Adipose tissue (tissue), 3 donors: Measurements from ENCODE around the gene CCDC8. TPM values are rescaled to one million over a fixed set of nuclear protein-coding genes. Genes with fewer than 3 reads are reported as not detected.
"Not testable (repeated sequence)": the region's sequence is repeated elsewhere in the genome, so short reads cannot be mapped to it uniquely, and the experiment has no call there.

Experiments
- H3K27ac ChIP-seq: one replicate; pipeline ENCODE4 v1.5.1; 2013; ENCODE audit warnings: low read depth, low read length
- WGBS, 3 donors: extraction: QIAGEN DNeasy Blood & Tissue Kit; methylation state at CpG; one replicate each; pipeline ENCODE4 v1.1.7; 2013; 5-methylcytosine and 5-hydroxymethylcytosine counted together
- polyA plus RNA-seq, 3 donors: library from polyadenylated mRNA; stranded (reverse); fragments of 200-250 nt; gene quantifications; one replicate each; pipeline ENCODE4 v1.2.3, GENCODE V29; 2013
- donor health status: healthy with polysubstance abuse.
- donor health status: Bipolar disorder and iron deficiency.
- donor health status: healthy.

Gene CCDC8
- polyA plus RNA-seq, 3 donors, result 1.1 to 8.9 (median 8.0) TPM

- no peak overlapping the region for H3K27ac ChIP-seq
- WGBS, 3 donors, result 17 to 56% (median 51%) methylated on average over 10 of the region's 10 CpGs
Measured at GRCh38 chr19:46431824-46432223, 18.5 kb upstream of the CCDC8 start.

GRCh38 chr19:46429999-46430398 is 16.6 kb upstream of the CCDC8 start:
- H3K27ac ChIP-seq, result no peak overlapping the region
- WGBS, 3 donors, result 70 to 75% (median 71%) methylated on average over 4 of the region's 4 CpGs

GRCh38 chr19:46428239-46429135 is 15.1 kb upstream of the CCDC8 start, which contains the start of gene PNMA8C:
Gene PNMA8C, minus strand, starts transcription at chr19:46428936. Its CDS starts 577 bp downstream, at chr19:46428359.
- 25 to 32% (median 27%) methylated on average over 49 to 52 of the region's 52 CpGs for WGBS, 3 donors
- H3K27ac ChIP-seq, result no peak within 1 kb of the TSS

GRCh38 chr19:46427518-46428045 is 14.2 kb upstream of the CCDC8 start:
- 82 to 88% (median 83%) methylated on average over 17 of the region's 17 CpGs for WGBS, 3 donors
- no peak overlapping the region for H3K27ac ChIP-seq

DNA sequence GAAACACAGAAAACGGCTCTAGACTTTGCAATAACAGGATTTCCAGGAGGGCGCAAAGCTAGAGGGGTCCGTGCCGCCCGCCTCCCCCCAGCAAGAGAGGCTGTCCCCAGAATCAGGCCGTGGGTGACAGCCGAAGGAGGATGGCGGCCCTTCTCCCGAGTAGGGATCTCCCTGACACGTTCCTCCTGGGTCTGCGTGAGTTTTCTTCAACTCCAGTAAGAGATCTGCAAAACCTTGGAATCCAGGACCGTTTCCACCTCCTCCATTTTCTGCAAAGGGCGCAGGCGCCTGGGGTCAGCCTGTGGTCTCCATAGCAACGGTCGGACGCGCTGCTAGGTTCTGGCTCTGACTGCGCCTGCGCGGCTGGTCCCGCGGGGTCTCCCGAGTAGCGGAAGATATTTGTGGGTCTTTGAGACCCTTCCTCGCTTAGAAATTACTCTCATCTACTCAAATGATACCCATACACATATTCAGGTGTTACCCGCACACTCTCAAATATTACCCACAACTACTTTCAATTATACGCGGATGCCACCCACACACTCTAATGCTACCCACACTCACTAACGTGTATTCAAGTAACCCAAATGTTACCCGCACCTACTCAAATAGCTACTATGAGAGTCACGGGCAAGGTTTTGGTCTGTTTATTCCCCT is 13.3 kb upstream of the CCDC8 start:
- 1 to 3% (median 2%) methylated on average over 32 of the region's 32 CpGs for WGBS, 3 donors
- no peak overlapping the region for H3K27ac ChIP-seq

DNA sequence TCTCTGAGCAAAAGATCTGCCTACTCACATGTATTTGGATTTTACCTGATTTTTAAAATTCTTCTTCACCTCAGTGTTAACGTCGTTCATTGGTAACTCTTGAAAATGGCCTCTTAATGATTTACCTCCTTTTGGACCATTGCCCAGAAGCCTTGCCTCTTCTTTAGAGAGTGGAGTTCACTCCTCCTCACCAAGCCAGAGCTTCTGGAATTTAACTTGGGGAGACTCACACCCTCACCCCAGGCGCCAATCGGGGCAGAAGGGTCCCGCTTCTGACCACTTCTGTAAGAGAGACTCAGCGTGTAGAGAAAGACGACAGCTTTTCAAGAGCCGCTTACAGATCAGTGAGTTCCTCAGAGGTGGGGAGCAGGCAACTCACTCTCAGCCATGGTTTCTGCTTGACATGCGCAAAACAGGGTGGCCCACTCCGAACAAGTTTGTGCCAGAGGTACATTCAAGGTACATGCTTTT is 12.7 kb upstream of the CCDC8 start:
- 2 to 15% (median 2%) methylated on average over 10 of the region's 10 CpGs for WGBS, 3 donors
- H3K27ac ChIP-seq, result no peak overlapping the region

DNA sequence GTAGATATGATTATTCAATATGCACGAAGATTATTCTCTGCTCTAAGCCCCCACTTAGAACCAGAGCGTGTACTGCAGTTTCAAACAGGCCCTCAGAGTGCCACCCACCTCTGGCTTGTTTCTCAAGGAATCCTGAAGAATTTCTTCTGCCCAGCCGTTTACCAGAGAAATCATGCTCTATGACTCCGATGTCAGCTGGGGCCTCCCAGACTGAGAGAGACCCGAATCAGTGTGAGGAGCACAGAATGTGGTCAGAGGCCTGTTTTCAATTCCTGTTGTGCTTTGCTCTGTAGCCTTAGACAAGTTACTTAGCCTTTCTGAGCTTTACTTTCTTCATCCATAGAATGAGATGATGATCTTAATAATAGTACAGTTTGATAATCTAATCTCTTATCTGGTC is 9.8 kb upstream of the CCDC8 start:
- WGBS, 3 donors, result 66 to 88% (median 75%) methylated on average over 5 of the region's 5 CpGs
- no peak overlapping the region for H3K27ac ChIP-seq

GRCh38 chr19:46422344-46422743 is 9.0 kb upstream of the CCDC8 start:
- 73 to 84% (median 81%) methylated on average over 2 of the region's 2 CpGs for WGBS, 3 donors
- no peak overlapping the region for H3K27ac ChIP-seq

DNA sequence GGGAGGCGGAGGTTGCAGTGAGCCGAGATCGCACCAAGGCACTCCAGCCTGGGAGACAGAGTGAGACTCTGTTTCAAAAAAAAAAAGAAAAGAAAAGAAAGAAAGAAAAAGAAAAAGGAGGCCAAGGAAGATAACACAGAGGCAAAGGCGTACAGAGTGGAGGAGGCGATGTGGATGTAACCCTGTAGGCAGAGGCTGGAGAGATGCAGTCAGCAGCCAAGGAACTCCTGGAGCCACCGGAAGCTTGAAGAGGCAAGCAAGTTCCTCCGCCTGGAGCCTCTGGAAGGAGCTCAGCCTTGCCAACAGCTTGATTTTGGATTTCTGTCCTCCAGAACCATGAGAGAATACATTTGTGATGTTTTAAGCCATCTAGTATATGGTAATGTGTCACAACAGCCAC is 6.7 kb upstream of the CCDC8 start:
- 75 to 80% (median 76%) methylated on average over 7 of the region's 7 CpGs for WGBS, 3 donors

DNA sequence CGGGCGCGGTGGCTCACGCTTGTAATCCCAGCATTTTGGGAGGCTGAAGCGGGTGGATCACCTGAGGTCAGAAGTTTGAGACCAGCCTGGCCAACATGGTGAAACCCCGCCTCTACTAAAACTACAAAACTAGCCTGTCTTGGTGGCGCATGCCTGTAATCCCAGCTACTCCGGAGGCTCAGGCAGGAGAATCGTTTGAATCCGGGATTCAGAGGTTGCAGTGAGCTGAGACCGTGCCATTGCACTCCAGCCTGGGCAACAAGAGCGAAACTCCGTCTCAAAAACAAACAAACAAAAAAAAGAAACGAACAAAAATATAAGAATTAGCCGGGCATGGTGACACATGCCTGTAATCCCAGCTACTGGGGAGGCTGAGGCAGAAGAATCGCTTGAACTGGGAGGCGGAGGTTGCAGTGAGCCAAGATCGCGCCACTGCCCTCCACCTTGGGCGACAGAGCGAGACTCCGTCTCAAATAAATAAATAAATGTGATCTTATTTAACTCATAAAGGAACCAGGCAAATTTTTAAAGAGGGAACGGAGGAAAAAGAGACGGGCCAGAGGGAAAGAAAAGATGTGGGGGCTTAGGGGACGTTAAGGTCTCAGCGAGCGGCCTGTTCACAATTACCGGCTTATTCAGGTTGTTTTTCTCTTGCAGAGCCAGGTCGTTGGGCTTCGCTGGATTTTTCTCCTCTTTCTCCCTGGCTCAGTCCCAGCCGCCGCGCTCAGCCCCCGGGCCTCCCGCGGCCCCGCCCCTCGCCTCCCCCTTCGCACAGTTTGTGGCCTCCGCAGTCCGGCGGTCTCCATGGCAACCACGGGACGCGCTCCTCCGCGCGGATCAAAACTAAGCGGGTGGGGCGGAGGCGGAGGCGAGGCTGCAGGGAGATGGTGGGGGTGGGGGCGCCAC is 2.7 kb upstream of the CCDC8 start:
- 20 to 27% (median 25%) methylated on average over 53 of the region's 53 CpGs for WGBS, 3 donors
- not testable (repeated sequence) for H3K27ac ChIP-seq

More for the DNA sequence above, 6.7 kb upstream of the CCDC8 start:
- no peak overlapping the region for H3K27ac ChIP-seq

- 91 to 97% (median 95%) methylated on average over 22 of the region's 22 CpGs for WGBS, 3 donors
- not testable (repeated sequence) for H3K27ac ChIP-seq
Measured at GRCh38 chr19:46414899-46415298, 1.5 kb upstream of the CCDC8 start.

- no peak overlapping the region for H3K27ac ChIP-seq
- WGBS, 3 donors, result 5 to 16% (median 11%) methylated on average over 29 of the region's 29 CpGs
Measured at GRCh38 chr19:46412650-46413261, 608 bp downstream of the CCDC8 start.

- H3K27ac ChIP-seq, result no peak overlapping the region
Measured at GRCh38 chr19:46411925-46412649, 1.3 kb downstream of the CCDC8 start.

DNA sequence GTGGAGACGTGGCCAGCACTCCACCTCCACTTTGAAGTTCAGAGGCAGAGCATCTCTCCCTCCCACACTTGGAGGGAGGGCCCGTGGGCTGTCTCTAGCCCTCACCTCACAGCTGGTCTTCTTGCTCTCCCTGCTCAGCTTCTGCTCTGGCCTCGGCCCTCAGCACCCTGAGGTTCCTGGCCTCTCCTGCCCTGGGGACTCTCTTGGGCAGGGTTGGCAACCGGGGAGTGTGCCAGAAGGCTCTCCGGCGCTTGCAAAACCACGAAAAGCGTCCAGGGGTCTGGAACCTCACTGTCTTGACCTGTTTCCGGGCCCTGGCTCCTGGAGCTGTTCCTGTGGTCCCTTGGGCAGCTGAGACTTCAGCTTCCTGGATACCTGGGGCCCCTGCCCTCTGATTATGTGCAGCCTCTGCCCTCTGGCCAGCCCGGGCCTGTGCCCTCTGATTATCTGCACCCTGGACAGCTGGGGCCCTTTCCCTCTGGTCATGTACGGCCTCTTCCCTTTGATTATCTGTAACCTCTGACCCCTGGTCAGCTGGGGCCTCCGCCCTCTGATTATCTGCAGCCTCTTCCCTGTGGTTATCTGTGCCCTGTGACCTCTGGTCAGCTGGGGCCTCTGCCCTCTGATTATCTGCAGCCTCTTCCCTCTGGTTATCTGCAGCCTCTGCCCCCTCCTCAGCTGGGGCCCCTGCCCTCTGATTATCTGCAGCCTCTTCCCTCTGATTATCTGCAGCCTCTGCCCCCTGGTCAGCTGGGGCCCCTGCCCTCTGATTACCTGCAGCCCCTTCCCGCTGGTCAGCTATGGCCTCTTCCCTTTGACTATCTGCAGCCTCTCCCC is 2.1 kb downstream of the CCDC8 start:
- H3K27ac ChIP-seq, result no peak overlapping the region
- 58 to 69% (median 61%) methylated on average over 13 of the region's 13 CpGs for WGBS, 3 donors

More at GRCh38 chr19:46411925-46412649, 1.3 kb downstream of the CCDC8 start:
- 11 to 47% (median 46%) methylated on average over 52 to 54 of the region's 54 CpGs for WGBS, 3 donors

- 81 to 88% (median 85%) methylated on average over 13 of the region's 13 CpGs for WGBS, 3 donors
- H3K27ac ChIP-seq, result no peak overlapping the region
Measured at GRCh38 chr19:46410205-46411087, 2.9 kb downstream of the CCDC8 start.
